ENCODE measurements around the gene AFTPH. TPM values are rescaled to one million over a fixed set of nuclear protein-coding genes. Genes with fewer than 3 reads are reported as not detected.

Gene AFTPH
- total RNA-seq, 1 donor from 2014 or later = 16.0 TPM

DNA sequence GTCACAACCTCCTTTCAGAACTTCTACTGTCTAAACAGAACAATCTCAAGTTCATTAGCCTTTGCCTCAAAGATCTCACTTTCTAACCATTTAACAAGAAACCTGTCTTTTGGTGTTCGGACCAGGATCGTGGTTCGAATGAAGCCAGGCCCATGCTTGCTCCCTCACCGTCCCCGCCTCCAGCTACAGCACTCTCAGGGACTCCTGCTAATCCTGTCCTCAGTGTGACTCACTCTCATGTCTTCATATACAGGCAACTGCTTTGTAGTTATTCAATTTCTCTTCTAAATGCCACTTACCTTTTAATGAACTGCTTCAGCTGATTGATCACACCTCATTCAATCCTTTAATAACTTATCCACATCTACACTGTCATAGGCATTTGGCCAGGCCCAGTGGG lies 113.8 kb downstream of the AFTPH start:
- H3K27ac Mint-ChIP-seq (ENCODE audit: unreplicated experiment) = peak overlapping the region; percentile 59
- peaks cover 92% of the 10 kb centered on the region for H3K79me2 ChIP-seq (ENCODE audit: insufficient read depth, low read length)
- H3K4me3 ChIP-seq (ENCODE audit: insufficient read depth, low read depth, low read length) = no peak overlapping the region
- H3K4me3 Mint-ChIP-seq (ENCODE audit: unreplicated experiment) = peak overlapping the region; percentile 41
- H3K27ac ChIP-seq (ENCODE audit: low read depth, low read length) = no peak overlapping the region
- H3K9me3 Mint-ChIP-seq (ENCODE audit: unreplicated experiment) = no peaks in the 10 kb centered on the region
- no peaks in the 10 kb centered on the region for H3K27me3 ChIP-seq (ENCODE audit: insufficient read depth, low read length)
- no peak overlapping the region for H3K4me2 ChIP-seq (ENCODE audit: low read length)
- no peak overlapping the region for H2AFZ ChIP-seq (ENCODE audit: low read depth, low read length)
- H3K9me3 ChIP-seq (ENCODE audit: insufficient read depth, low read depth, low read length) = no peaks in the 10 kb centered on the region
- peaks cover 89% of the 10 kb centered on the region for H4K20me1 ChIP-seq (ENCODE audit: insufficient read depth, low read length)
- TF ChIP-seq, protein P1, sequence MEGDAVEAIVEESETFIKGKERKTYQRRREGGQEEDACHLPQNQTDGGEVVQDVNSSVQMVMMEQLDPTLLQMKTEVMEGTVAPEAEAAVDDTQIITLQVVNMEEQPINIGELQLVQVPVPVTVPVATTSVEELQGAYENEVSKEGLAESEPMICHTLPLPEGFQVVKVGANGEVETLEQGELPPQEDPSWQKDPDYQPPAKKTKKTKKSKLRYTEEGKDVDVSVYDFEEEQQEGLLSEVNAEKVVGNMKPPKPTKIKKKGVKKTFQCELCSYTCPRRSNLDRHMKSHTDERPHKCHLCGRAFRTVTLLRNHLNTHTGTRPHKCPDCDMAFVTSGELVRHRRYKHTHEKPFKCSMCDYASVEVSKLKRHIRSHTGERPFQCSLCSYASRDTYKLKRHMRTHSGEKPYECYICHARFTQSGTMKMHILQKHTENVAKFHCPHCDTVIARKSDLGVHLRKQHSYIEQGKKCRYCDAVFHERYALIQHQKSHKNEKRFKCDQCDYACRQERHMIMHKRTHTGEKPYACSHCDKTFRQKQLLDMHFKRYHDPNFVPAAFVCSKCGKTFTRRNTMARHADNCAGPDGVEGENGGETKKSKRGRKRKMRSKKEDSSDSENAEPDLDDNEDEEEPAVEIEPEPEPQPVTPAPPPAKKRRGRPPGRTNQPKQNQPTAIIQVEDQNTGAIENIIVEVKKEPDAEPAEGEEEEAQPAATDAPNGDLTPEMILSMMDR (IDR thresholded peaks at IDR 0.05; ENCODE audit: insufficient read depth, low read depth, low read length) = no peak
- peaks cover 52% of the 10 kb centered on the region for H3K4me1 Mint-ChIP-seq (ENCODE audit: low read depth, unreplicated experiment)
- H3K9ac ChIP-seq (ENCODE audit: low read length) = no peak overlapping the region
- DNase-seq (ENCODE audit: low read depth) (no peak), FAIRE-seq (no peak)
- H3K4me1 ChIP-seq (ENCODE audit: insufficient read depth, low read length) = peaks cover 6% of the 10 kb centered on the region
- peaks cover 12% of the 10 kb centered on the region for H3K36me3 Mint-ChIP-seq (ENCODE audit: low read depth, unreplicated experiment)
- no peaks in the 10 kb centered on the region for H3K27me3 Mint-ChIP-seq (ENCODE audit: low read depth, unreplicated experiment)
- peaks cover 25% of the 10 kb centered on the region for H3K36me3 ChIP-seq (ENCODE audit: insufficient read depth, low read length)

DNA sequence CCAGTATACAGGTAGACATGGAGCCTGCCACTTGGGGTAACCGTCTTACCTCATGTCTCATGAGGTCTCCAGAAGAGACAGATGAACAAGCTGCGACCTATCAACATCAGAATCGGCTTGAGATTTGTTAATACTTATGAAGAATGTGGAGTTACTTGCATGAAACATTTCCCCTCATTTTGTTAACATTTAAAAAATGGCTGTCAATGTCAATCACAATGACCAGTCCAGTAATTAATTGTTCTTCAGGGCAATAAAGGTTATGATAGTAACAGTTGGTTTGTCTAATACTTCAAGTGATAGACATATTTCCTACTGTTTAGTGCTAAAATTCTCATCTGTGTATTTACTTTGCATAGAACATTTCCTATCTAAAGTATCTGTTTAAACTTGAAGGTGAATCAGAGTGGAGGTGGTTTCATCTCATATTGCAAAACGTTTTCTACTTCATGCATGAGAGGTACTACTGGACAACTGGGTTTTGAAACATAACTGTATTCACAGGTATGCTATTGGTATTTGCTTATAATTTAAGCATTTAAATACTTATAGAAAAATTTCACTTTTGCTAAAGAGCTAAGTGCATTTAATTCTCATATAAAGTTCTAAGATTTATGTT lies 114.5 kb downstream of the AFTPH start:
- no peak overlapping the region for H3K9ac ChIP-seq (ENCODE audit: low read length)
- H3K27ac Mint-ChIP-seq (ENCODE audit: unreplicated experiment) = no peak overlapping the region
- H3K79me2 ChIP-seq (ENCODE audit: insufficient read depth, low read length) = peaks cover 94% of the 10 kb centered on the region
- no peak overlapping the region for H3K4me3 ChIP-seq (ENCODE audit: insufficient read depth, low read depth, low read length)
- no peaks in the 10 kb centered on the region for H3K9me3 Mint-ChIP-seq (ENCODE audit: unreplicated experiment)
- no peak overlapping the region for H3K27ac ChIP-seq (ENCODE audit: low read depth, low read length)
- peaks cover 19% of the 10 kb centered on the region for H3K36me3 ChIP-seq (ENCODE audit: insufficient read depth, low read length)
- DNase-seq (ENCODE audit: low read depth) (no peak), FAIRE-seq (no peak)
- H3K27me3 ChIP-seq (ENCODE audit: insufficient read depth, low read length) = no peaks in the 10 kb centered on the region
- H2AFZ ChIP-seq (ENCODE audit: low read depth, low read length) = no peak overlapping the region
- H3K4me1 Mint-ChIP-seq (ENCODE audit: low read depth, unreplicated experiment) = peaks cover 59% of the 10 kb centered on the region
- H3K4me1 ChIP-seq (ENCODE audit: insufficient read depth, low read length) = peaks cover 12% of the 10 kb centered on the region
- no peak for TF ChIP-seq EZH2 (IDR thresholded peaks at IDR 0.05; ENCODE audit: insufficient read depth, low read length)
- TF ChIP-seq, protein P1 (IDR thresholded peaks at IDR 0.05; ENCODE audit: insufficient read depth, low read depth, low read length) = no peak
- peaks cover 87% of the 10 kb centered on the region for H4K20me1 ChIP-seq (ENCODE audit: insufficient read depth, low read length)
- H3K4me2 ChIP-seq (ENCODE audit: low read length) = no peak overlapping the region
- no peaks in the 10 kb centered on the region for H3K9me3 ChIP-seq (ENCODE audit: insufficient read depth, low read depth, low read length)
- H3K4me3 Mint-ChIP-seq (ENCODE audit: unreplicated experiment) = no peak overlapping the region
- H3K36me3 Mint-ChIP-seq (ENCODE audit: low read depth, unreplicated experiment) = peaks cover 12% of the 10 kb centered on the region
- H3K27me3 Mint-ChIP-seq (ENCODE audit: low read depth, unreplicated experiment) = no peaks in the 10 kb centered on the region

DNA sequence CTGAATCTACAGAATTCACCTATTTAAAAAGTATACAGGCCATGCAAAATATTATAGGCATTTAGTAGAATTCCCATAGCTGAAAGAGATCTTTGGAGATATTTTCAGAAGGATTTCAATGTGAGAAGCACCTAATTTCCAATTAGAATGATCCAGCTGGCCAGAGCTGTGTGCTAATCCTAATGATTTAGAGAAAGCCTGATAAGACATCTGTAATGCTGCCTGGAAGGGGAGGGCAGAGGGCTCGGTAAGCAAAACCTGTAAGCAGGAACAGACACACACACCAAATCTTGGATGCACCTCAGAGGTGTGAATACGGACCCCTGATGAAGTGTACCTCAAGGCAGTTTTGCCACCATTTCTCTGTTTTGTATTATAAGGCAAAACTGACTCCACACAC lies 115.6 kb downstream of the AFTPH start:
- Mint-ChIP-seq H3K4me3 (ENCODE audit: unreplicated experiment) (peak overlapping the region; percentile 64), H3K4me1 (ENCODE audit: low read depth, unreplicated experiment) (peaks cover 70% of the 10 kb centered on the region), H3K27ac (ENCODE audit: unreplicated experiment) (peak overlapping the region; percentile 86), H3K9me3 (ENCODE audit: unreplicated experiment) (no peaks in the 10 kb centered on the region), H3K27me3 (ENCODE audit: low read depth, unreplicated experiment) (no peaks in the 10 kb centered on the region), H3K36me3 (ENCODE audit: low read depth, unreplicated experiment) (peaks cover 10% of the 10 kb centered on the region)
- H3K36me3 ChIP-seq (ENCODE audit: insufficient read depth, low read length) = peaks cover 14% of the 10 kb centered on the region
- no peak overlapping the region for H3K4me2 ChIP-seq (ENCODE audit: low read length)
- TF ChIP-seq EZH2 (IDR thresholded peaks at IDR 0.05; ENCODE audit: insufficient read depth, low read length) = no peak
- TF ChIP-seq, protein P1 (IDR thresholded peaks at IDR 0.05; ENCODE audit: insufficient read depth, low read depth, low read length) = no peak
- FAIRE-seq (no peak), DNase-seq (ENCODE audit: low read depth) (no peak)
- H2AFZ ChIP-seq (ENCODE audit: low read depth, low read length) = no peak overlapping the region
- H3K79me2 ChIP-seq (ENCODE audit: insufficient read depth, low read length) = peaks cover 98% of the 10 kb centered on the region
- no peak overlapping the region for H3K9ac ChIP-seq (ENCODE audit: low read length)
- no peaks in the 10 kb centered on the region for H3K27me3 ChIP-seq (ENCODE audit: insufficient read depth, low read length)
- no peak overlapping the region for H3K4me3 ChIP-seq (ENCODE audit: insufficient read depth, low read depth, low read length)
- H4K20me1 ChIP-seq (ENCODE audit: insufficient read depth, low read length) = peaks cover 89% of the 10 kb centered on the region
- H3K27ac ChIP-seq (ENCODE audit: low read depth, low read length) = no peak overlapping the region
- peaks cover 23% of the 10 kb centered on the region for H3K4me1 ChIP-seq (ENCODE audit: insufficient read depth, low read length)
- H3K9me3 ChIP-seq (ENCODE audit: insufficient read depth, low read depth, low read length) = no peaks in the 10 kb centered on the region

Data from astrocyte (in vitro differentiated cells and primary cell).